Fibroblast of skin of right biceps (primary cell): ENCODE data around the gene DHRS3.
A peak's percentile ranks its signal among the peaks of the same experiment; 100 is the strongest.

Experiments used
- DNase-seq: peaks from one replicate; pipeline ENCODE4 v3.0.0-alpha.2; 2013

Gene DHRS3

DNA sequence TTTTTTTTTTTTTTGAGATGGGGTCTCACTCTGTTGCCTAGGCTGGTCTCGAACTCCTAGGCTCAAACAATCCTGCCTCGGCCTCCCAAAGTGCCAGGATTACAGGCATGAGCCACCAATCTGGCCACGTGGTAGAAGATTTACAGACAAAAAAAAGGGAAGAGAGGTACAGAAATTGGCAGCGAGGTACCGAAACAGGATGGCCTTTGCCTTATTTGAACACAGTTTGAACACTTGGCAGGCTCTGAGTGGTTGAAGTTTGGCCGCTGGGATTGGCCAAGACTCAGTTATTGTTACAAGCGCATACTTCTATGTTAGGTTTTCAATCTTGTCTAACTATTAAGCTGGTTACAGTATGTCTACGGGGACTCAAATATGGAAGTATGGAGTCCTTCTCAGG, 19.7 kb upstream of the DHRS3 start:
- no peak for DNase-seq

GRCh38 chr1:12636098-12636950, 18.3 kb upstream of the DHRS3 start:
- peak; percentile 90 for DNase-seq

DNA sequence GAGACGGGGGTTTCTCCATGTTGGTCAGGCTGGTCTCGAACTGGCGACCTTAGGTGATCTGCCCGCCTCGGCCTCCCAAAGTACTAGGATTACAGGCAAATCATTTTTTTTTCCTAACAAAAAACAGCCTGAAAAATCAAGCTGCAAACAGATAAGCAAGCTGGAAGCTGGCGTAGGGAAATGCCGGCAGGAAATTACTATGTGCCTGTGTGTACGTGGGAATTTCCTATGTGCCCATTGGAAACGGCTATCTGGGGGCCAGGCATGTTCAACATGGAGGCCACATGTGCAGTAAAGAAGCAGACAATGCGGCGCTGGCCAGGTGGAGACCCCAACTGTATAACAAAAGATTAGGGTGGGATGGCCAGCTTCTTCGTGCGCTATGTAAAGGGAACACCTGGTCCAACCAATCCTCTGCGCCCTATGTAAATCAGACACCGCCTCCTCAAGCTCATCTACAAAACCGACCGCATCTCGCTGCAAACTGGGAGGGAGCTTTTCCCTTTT, 16.7 kb upstream of the DHRS3 start:
- DNase-seq: no peak

GRCh38 chr1:12634156-12634555, 16.1 kb upstream of the DHRS3 start:
- no peak for DNase-seq

GRCh38 chr1:12631571-12631970, 13.6 kb upstream of the DHRS3 start:
- DNase-seq: no peak

DNA sequence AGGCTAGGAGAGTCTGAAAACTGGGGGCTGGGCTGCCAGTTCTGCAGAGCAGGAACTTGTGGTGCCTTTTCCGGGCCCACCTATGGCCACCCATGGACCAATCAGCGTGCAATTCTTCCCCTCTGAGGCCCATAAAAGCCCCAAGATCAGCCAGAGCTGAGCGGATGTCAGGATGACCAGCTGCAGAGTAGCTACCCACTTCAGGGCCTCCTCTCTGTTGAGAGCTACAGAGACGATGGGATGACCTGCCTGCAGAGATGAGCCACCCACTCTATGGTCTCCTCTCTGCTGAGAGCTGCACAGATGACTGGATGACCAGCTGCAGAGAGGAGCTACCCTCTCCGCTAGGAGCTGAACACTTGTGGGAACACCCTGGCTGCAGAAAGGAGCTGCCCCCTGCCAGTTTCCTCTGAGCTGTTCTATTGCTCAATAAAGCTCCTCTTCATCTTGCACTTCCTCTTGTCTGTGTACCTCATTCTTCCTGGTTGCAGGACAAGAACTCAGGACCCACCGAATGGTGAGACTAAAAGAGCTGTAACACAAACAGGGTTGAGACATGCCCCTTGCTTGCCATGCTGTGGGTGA, 13.0 kb upstream of the DHRS3 start:
- DNase-seq: no peak

DNA sequence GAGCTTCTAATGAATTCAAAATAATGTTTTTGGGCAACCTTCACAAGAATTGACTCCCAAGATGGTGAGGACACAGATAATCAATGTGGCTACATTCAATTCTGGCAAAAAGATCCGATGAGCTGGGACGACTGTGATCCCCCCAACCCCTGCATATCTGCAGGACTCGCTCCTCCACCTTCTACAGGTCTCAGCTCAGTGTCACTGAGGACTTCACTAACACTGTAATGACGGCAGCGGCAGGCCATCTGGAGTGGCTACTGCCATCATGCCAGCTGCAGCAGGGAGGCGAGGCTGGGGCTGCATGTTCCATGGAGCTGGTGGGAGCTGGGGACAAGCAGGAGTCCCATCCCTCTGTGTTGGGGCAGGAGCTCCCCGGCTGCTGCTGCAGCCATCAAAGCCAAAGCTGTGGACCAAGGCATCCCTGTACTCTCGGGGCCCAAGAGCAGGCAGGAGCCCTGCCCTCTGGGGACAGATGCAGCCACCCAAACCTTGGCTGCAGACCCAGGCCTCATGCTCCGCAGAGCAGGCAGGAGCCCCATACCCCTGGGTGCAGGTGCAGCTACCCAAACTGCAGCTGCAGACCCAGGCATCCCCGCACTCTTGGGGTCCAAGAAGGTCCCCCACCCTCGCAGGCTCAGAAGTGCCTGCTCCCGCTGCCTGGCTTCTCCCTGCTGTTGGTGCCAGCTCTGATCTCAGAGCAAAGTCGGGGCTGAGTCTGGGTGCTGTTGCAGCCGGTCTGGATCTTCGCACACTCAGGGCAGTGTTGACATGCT, 12.2 kb upstream of the DHRS3 start:
- DNase-seq: no peak

GRCh38 chr1:12629511-12629956, 11.5 kb upstream of the DHRS3 start:
- no peak for DNase-seq

GRCh38 chr1:12627296-12627695, 9.3 kb upstream of the DHRS3 start:
- DNase-seq: no peak

- DNase-seq: no peak
Observed at GRCh38 chr1:12626888-12627287, 8.9 kb upstream of the DHRS3 start.

DNA sequence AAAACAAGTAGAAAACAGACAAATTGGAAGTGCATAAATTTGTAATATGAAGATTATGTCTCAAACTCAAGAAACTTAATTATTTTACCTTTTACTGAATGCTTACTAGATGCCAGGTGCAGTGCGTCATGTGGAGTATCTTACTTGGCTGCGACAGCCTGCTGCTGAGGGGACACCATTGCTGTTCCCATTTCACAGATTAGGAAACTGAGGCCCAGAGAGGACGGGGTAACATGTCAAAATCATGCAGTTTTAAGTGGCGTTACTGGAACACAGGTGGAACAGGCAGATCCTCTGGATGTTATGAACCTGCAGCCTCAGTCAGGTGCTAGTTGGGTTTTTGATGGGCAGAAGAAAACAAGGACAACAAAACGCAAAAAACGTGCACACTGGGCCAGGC, 7.3 kb upstream of the DHRS3 start:
- DNase-seq: no peak

DNA sequence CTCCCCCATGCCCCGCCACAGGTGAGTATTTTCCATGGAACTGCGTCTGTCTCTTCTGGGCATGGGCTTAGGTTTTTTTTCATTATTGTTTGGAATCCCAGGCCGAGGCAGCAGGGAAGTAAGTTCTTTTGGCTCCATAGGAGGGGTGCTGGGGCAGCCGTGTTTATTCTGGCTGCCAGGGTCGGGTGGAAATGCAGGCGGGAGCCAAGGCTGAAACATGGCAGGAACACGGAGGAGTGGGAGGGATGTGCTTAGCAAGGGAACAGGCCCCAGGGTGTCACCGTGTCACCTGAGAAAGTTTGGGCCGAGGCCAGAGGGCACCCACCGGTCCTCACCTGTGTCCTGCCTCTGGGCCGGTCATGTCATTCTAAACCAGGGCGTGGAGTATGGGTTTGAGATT, 4.5 kb upstream of the DHRS3 start:
- DNase-seq: no peak

DNA sequence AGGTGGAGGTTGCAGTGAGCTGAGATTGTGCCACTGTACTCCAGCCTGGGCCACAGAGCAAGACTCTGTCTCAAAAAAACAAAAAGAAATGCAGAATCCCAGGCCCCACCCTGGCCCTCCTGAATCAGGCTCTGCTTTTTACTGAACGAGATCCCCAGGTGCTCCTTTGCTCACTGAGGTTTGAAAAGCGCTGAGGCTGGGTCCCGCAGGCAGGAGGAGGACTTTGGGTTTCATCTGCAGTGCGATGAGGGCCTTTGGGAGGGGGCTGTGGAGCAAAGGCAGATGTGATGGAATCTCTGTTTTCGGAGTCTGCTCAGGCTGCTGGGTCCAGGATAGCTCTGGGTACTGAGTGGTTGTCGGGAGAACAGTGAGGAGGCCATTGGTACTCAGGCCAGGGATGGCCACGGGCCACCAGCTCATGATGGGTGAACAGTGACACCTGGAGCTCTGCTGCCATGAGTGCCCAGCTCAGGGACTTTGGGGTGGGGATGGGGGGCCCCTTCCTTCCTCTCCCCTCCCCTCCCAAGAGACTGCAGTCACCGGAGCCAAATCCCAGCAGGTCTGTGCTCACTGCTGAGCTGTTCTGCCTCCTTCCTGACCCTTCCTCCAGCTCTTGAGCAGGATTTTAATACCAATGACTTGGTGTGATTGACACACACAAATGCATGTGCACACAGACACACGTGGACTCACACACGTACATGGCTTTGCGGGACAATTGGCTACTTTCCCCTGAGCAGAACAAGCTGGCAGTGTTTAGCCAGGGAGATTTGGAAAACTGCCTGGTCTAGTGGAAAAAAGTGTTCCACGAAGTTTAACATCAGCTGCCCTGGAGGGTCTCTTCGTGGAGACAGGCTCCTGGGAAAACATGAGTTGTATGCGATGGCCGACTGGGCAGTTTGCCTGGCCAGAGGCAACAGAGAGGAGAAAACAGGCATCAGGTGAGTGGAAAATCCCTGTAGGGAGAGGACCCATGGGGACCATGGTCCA, 3.6 kb upstream of the DHRS3 start:
- DNase-seq: no peak

- no peak for DNase-seq
Observed at GRCh38 chr1:12620931-12621330, 2.9 kb upstream of the DHRS3 start.

- DNase-seq: peak; percentile 60
Observed at GRCh38 chr1:12620488-12620865, 2.5 kb upstream of the DHRS3 start.

DNA sequence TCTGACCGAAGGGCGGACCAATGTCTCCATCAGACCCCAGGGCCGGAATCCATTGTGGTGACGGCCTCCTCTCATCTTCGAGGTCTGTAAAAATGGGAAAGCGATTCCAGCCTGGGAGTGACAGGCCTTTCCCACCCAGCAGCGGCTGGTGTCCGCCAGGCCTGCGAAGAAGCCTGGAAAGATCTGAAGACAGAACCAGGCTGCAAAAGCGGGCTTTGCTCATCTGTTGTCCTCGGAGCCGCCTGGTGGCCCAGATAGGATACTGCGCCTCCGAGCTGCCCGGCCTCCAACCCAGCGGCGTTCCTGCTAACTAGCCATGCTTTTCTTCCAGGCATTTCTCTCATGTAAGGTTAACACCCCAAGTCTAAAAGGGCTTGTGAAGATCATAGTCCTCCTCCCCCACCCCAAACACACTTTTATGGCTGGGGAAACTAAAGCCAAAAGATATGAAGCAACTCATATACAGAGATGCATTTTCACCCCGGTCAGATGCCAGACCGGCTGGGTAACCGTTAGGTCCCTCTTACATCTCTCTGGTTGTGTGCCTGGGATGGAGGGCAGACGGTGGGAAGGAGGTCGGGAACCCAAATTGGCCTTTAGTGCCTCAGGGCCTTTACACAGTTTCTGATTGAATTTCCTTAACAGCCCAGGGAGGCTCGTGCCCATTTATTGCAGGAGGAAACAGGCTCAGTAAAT, 1.9 kb upstream of the DHRS3 start:
- DNase-seq: peak; percentile 89

DNA sequence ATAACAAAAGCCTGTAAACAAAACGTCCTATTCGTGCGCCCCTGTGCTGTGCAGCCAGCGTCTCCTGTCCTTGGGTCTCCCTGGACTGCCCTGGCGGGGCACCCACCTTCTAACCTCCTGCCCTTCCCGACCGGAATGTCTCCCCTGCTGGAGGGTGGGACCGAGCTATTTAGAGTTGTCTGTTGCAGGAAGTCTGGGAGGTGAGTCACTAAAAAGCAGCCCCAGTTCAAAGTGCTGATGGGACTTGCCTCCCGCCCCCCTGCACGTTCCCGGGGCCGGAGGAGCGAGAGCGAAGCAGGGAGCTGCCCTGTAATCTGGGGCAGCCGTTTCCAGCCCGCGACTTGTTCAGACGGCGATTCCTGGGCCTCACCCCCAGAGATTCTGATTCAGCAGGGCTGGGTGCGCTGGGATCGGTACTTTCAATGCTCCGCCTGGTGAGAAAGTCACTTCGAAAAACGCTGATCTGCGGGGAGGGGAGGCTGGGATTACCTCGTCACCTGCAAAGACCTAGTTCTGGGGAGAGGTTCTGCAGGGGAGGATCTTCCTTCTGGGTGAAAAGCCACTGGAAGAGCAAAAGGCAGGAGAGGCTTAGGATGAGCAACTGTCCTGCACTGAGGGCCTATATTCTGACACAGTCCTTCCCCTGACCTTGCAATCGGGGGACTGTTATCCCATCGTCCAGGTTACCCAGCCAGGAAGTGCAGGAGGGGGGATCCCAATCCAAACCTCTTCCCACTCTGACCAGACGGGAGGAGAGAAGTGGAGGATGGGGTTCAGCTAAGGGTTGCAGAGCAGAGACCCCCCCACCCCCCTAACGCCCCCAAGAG, 1.2 kb upstream of the DHRS3 start:
- DNase-seq: peak; percentile 94

DNA sequence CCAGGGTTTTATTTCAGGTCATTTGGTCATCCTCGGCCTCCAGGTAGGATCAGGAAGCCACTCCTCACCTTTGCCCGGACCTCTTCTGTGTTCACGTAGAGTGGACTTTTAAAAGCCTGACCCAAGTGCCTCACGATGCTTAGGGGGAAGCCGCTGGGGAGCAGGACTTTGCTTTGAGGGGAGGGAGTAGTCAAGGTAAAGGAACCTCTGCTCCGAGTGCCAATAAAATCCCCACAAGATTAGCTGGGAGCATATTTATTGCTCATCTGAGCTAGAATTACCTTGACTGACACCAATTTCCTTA, 603 bp upstream of the DHRS3 start:
- no peak for DNase-seq

GRCh38 chr1:12617511-12617900, 504 bp downstream of the DHRS3 start:
- no peak for DNase-seq

GRCh38 chr1:12616709-12617373, 1.2 kb downstream of the DHRS3 start:
- DNase-seq: no peak
